Stimulated activated CD4-positive, alpha-beta T cell treated with anti-CD3 and anti-CD28 coated beads, Interleukin-1b, Interleukin-23, amount 100 ng/mL, for 4 hours (primary cell): ENCODE measurements around the gene SLC38A4.
"Not testable (repeated sequence)": the region's sequence is repeated elsewhere in the genome, so short reads cannot be mapped to it uniquely, and the experiment has no call there.

Experiments used
- DNase-seq, 2 donors: peaks; one replicate each; pipeline ENCODE4 v3.0.0-alpha.2; 2020; ENCODE audit warnings: low read depth in 2 of 2

SLC38A4 gene

GRCh38 chr12:46777587-46777986 lies 48.2 kb downstream of the SLC38A4 start:
- no peak for DNase-seq

- no peak for DNase-seq
Observed at GRCh38 chr12:46775796-46776195, 50.0 kb downstream of the SLC38A4 start.

- DNase-seq = no peak
Observed at GRCh38 chr12:46774322-46774633, 51.5 kb downstream of the SLC38A4 start.

GRCh38 chr12:46773586-46774321 lies 52.0 kb downstream of the SLC38A4 start:
- DNase-seq = no peak

- no peak for DNase-seq
Observed at GRCh38 chr12:46771268-46771827, 54.4 kb downstream of the SLC38A4 start.

- DNase-seq = no peak
Observed at GRCh38 chr12:46770501-46771183, 55.2 kb downstream of the SLC38A4 start.

- DNase-seq = no peak
Observed at GRCh38 chr12:46764005-46764404, 61.8 kb downstream of the SLC38A4 start.

GRCh38 chr12:46763230-46763629 lies 62.6 kb downstream of the SLC38A4 start:
- DNase-seq = no peak

GRCh38 chr12:46754550-46754949 lies 71.2 kb downstream of the SLC38A4 start:
- DNase-seq = no peak

GRCh38 chr12:46752396-46752795 lies 73.4 kb downstream of the SLC38A4 start:
- no peak for DNase-seq

- DNase-seq = no peak
Observed at GRCh38 chr12:46751173-46751572, 74.6 kb downstream of the SLC38A4 start.

GRCh38 chr12:46749322-46749721 lies 76.5 kb downstream of the SLC38A4 start:
- no peak for DNase-seq

GRCh38 chr12:46744283-46744682 lies 81.5 kb downstream of the SLC38A4 start:
- DNase-seq = no peak

- no peak for DNase-seq
Observed at GRCh38 chr12:46743456-46743855, 82.3 kb downstream of the SLC38A4 start.

- DNase-seq = not testable (repeated sequence)
Observed at GRCh38 chr12:46742271-46742670, 83.5 kb downstream of the SLC38A4 start.

GRCh38 chr12:46725332-46725731 lies 100.5 kb downstream of the SLC38A4 start:
- DNase-seq = no peak

GRCh38 chr12:46723629-46724419 lies 102.0 kb downstream of the SLC38A4 start:
- no peak for DNase-seq

GRCh38 chr12:46722394-46723185 lies 103.2 kb downstream of the SLC38A4 start:
- DNase-seq = no peak

- no peak for DNase-seq
Observed at GRCh38 chr12:46718495-46718894, 107.3 kb downstream of the SLC38A4 start.

GRCh38 chr12:46717868-46718267 lies 107.9 kb downstream of the SLC38A4 start:
- no peak for DNase-seq

- no peak for DNase-seq
Observed at GRCh38 chr12:46717159-46717558, 108.6 kb downstream of the SLC38A4 start.
